ENCODE data around the gene CCDC6.

GRCh38 chr10:59900048-59900727, 6.2 kb downstream of the CCDC6 start:
- TF ChIP-seq, protein P1, sequence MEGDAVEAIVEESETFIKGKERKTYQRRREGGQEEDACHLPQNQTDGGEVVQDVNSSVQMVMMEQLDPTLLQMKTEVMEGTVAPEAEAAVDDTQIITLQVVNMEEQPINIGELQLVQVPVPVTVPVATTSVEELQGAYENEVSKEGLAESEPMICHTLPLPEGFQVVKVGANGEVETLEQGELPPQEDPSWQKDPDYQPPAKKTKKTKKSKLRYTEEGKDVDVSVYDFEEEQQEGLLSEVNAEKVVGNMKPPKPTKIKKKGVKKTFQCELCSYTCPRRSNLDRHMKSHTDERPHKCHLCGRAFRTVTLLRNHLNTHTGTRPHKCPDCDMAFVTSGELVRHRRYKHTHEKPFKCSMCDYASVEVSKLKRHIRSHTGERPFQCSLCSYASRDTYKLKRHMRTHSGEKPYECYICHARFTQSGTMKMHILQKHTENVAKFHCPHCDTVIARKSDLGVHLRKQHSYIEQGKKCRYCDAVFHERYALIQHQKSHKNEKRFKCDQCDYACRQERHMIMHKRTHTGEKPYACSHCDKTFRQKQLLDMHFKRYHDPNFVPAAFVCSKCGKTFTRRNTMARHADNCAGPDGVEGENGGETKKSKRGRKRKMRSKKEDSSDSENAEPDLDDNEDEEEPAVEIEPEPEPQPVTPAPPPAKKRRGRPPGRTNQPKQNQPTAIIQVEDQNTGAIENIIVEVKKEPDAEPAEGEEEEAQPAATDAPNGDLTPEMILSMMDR (conservative IDR thresholded peaks at IDR 0.05; ENCODE audit: low read depth, low read length): no peak
- TF ChIP-seq EZH2 (IDR thresholded peaks at IDR 0.05; ENCODE audit: low read length, unreplicated experiment): no peak
